Dermis microvascular lymphatic vessel endothelial cell (primary cell): Measurements from ENCODE around the gene ATF5. TPM values are rescaled to one million over a fixed set of nuclear protein-coding genes. Genes with fewer than 3 reads are reported as not detected.

Experiments used
- DNase-seq, 2 donors: peaks; one replicate each; pipeline versions ENCODE4 v3.0.0 to v3.0.0-alpha.2; 2010; ENCODE audit warnings: low read depth in 2 of 2
- total RNA-seq: library from RNA; depleted of rRNA; stranded (reverse); fragments of >200 nt; gene quantifications from 2 replicates; pipeline ENCODE4 v1.2.1, GENCODE V29; 2014

Gene ATF5, protein sequence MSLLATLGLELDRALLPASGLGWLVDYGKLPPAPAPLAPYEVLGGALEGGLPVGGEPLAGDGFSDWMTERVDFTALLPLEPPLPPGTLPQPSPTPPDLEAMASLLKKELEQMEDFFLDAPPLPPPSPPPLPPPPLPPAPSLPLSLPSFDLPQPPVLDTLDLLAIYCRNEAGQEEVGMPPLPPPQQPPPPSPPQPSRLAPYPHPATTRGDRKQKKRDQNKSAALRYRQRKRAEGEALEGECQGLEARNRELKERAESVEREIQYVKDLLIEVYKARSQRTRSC
- total RNA-seq = 3.3 and 5.2 TPM in 2 replicates

GRCh38 chr19:49929121-49929610, at the start of gene ATF5, which contains the start of gene NUP62:
Gene ATF5, plus strand, starts transcription at chr19:49929205. Its CDS starts 1,646 bp downstream, at chr19:49930851.
Gene NUP62, minus strand, starts transcription at chr19:49929504. Its CDS starts 19,697 bp downstream, at chr19:49909807.
- peak; percentile 24 to 83 for DNase-seq

- peak in 1 of 2 donors; percentile 24 for DNase-seq
These were observed 49.6 kb upstream of the ATF5 start for GRCh38 chr19:49879243-49879963.

GRCh38 chr19:49880162-49880869, 48.7 kb upstream of the ATF5 start:
- DNase-seq = no peak

DNA sequence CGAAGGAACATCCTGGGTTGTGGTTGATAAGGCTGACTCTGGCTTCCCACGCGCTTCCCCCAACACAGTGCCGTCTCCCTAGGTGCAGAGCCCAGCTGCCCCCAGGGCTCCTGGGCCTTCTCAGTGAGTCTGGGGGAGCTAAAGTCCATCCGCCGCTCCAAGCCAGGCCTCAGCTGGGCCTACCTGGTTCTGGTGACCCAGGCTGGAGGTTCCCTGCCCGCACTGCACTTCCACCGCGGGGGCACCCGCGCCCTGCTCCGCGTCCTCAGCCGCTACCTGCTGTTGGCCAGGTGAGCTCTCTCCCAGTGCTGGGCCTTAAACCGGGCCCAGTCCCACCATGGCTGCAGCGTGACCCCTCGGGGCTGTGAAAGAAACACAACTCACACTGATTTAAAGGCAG, 47.8 kb upstream of the ATF5 start:
- no peak for DNase-seq

DNA sequence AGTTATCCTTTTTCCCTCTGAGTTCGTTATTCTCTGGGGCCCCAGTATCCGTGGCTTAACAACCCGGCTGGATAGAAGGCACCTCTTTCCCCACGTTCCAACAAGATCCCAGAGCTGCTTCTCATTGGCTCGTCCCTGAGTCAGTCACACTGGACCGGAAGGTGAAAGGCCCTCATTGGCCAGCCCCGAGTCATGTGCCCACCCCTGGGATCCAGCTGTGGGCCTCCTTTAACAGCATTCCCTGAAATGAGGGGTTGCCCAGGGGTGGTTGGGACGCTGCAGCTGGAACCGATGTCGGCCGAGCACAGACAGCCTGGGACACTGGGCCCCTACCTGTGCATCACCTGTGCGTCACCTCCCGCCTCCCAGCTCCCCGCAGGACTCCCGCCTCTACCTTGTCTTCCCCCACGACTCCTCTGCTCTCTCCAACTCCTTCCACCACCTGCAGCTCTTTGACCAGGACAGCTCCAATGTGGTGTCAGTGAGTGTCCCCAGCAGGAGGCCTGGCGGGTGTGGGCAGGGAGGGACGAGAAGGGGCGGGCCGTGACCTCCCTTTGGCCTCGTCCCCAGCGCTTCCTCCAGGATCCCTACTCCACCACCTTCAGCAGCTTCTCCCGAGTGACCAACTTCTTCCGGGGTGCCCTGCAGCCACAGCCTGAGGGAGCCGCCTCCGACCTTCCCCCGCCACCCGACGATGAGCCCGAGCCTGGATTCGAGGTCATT, 47.2 kb upstream of the ATF5 start:
- DNase-seq = no peak

DNA sequence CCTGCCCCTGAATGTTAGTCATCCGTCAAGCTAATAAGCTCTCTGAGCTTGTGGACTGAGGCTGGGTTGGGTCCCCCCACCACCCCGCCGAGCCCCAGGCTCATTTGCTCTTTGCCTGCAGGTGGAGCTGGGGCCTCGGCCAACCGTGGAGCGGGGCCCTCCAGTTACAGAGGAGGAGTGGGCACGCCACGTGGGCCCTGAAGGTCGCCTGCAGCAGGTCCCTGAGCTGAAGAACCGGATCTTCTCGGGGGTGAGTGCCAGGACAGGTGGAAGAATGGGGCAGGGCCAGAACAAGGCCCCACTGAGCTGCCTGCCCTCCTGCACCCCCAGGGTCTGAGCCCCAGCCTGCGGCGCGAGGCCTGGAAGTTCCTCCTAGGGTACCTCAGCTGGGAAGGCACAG, 46.4 kb upstream of the ATF5 start:
- DNase-seq = no peak

GRCh38 chr19:49883094-49883493, 45.9 kb upstream of the ATF5 start:
- DNase-seq = no peak

GRCh38 chr19:49884109-49884508, 44.9 kb upstream of the ATF5 start:
- DNase-seq = no peak

GRCh38 chr19:49884760-49885159, 44.2 kb upstream of the ATF5 start:
- DNase-seq = no peak

GRCh38 chr19:49887037-49887664, 41.9 kb upstream of the ATF5 start:
- DNase-seq = peak in 1 of 2 donors; percentile 20

DNA sequence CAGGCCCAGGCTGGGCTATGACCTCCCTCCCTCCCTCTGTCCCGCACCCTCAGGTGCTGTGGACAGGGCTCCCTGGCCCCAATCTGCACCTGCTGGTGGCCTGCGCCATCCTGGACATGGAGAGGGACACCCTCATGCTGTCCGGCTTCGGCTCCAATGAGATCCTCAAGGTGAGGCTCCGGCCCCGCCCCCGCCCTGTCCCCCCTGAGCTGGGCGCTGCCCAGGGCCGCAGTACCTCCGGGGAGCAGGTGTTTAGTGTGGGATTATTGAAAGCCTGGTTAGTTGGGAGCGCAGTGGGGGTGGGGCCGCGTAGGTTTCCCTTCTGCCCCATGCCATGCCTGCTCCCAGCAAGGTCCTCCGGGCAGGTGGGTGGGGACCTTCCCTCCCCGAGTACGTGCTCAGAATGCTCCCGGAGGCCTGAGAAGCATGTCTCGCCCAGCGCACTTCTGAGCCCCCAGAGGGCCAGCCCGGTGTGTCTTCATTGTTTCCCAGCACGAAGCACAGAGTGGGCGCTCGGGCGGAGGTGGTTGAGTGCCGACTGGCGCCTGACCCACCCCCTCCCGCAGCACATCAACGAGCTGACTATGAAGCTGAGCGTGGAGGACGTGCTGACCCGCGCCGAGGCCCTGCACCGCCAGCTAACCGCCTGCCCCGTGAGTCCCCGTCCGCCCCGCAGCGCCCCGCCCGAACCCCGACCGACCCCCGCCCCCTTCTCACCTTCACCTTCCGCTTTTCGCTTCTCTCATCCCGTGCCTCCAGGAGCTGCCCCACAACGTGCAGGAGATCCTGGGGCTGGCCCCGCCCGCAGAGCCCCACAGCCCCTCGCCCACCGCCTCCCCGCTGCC, 41.1 kb upstream of the ATF5 start:
- no peak for DNase-seq

- no peak for DNase-seq
These were observed 40.5 kb upstream of the ATF5 start for GRCh38 chr19:49888510-49888824.

DNA sequence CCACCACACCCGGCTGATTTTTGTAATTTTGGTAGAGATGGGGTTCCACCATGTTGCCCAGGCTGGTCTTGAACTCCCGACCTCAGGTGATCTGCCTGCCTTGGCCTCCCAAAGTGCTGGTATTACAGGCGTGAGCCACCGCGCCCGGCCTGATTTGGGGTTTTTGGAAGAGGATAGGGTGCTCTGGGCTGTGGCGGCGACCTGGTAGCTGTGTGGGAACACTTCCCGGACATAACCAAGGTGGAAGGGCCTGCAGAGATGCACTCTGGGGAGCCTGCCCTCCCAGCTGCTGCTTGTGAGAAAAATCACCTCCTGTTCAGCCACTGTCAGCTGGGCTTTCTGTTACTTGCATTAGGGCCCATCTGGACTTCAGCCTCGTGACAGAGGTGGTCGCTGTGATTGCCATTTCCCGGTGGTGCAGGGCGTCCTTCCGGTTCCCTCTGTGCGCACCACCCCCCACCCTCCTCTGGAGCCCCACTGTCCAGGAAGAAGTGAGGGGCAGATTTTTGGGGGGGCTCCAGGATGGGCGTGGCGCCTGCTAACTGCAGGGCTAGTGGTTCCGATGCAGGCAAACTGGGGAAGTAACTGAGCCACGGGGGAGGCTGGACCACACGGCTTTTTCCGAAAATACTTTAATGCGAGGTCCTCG, 39.8 kb upstream of the ATF5 start:
- no peak for DNase-seq

DNA sequence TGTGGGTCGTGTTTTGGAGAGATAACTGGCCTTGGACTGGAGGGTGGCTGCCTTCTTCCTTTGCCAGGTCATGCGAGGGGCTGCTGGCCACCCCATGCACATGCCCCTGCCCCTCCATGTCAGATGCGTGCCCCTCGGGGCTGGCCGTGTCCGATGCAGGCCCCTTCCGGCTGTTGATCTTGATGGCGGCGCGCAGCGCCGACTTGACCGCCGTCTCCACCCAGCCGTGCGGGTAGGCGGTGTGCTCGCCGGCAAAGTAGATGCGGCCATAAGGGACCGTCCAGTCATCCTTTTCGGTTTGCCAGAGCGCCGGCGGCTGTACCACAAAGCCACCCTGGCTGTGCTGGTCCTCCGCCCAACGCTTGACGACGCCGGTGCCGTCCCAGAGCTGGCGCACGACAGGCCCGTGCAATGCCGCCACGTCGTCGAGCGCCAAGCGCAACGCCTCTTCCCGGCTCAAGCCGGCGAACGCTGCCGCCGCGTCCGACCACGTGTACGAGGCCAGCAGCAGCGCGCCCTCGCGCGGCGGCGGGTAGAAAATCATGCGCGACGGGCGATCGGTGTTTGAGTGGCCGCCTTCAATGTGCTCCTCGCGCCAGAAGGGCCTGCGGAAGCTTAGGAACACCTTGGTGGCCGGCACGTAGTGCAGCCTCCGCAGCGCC, 39.2 kb upstream of the ATF5 start:
- peak; percentile 53 to 83 for DNase-seq

- no peak for DNase-seq
These were observed 38.4 kb upstream of the ATF5 start for GRCh38 chr19:49890349-49891311.

GRCh38 chr19:49891393-49891792, 37.6 kb upstream of the ATF5 start:
- no peak for DNase-seq

GRCh38 chr19:49892716-49893115, 36.3 kb upstream of the ATF5 start:
- no peak for DNase-seq
